ENCODE data around the gene WNT3.

DNA sequence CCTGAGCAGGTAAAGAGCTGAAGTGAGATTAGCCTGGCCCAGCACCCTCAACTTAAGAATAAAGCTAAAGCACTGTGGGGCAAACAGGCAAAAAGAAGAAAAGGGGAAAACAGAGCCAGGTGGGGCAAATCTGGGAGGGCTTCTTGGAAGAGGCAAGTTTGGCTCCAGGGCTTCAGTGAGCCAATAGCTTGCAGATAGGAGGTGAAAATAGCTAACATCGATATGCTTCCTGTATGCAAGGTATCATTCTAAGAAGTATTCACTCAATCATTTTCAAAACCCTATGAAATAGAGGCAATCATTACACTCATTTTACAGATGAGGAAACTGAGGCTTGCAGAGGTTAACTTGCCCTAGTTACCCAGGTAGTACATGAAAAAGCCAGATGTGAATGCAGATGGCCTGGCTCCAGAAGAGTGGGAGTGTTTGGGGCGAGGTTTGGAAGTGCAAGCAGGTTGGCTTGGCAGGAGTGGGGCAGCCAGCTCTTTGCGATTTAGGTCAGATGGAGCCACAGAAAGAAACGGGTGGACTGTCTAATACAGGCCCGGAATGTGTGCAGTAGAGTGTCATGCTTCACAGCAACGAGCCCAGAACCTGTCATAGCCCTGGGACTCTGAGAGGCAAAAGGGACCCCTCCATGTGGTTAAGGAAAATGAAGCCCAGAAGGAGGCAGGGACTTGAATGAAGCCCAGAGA, 5.7 kb downstream of the WNT3 start:
- TF ChIP-seq EZH2 (IDR thresholded peaks at IDR 0.05; ENCODE audit: insufficient read depth, poor library complexity, severe bottlenecking) (no peak), EZH2phosphoT487 (IDR thresholded peaks at IDR 0.05; ENCODE audit: insufficient read depth, low read depth) (no peak)
